GM18517 (cell line): ENCODE measurements around the gene NOVA2.

ENCODE experiments used
- ATAC-seq: cut with Tn5 transposase; IDR thresholded peaks from one replicate; pipeline ENCODE4 v1.9.1; 2021; ENCODE audit warnings: mild to moderate bottlenecking, moderate library complexity; ENCODE audit not compliant: unreplicated experiment

Gene NOVA2

DNA sequence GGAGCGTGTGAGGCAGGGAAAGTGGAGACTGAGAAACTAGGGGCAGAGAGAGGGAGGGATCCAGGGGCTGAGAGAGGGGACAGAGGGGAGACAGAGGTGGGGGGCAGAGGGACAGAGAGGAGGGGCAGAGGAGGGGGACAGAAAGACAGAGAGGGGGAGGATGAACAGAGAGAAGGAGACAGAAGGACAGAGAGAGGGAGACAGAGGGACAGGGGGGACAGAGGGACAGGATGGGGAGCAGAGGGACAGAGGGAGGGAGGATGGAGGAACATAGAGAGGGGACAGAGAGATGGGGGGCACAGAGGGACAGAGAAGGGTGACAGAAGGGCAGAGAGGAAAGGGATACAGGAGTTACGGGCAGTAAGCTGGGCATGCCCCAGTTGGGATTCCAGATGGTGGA is 44.4 kb downstream of the NOVA2 start:
- no peak for ATAC-seq

DNA sequence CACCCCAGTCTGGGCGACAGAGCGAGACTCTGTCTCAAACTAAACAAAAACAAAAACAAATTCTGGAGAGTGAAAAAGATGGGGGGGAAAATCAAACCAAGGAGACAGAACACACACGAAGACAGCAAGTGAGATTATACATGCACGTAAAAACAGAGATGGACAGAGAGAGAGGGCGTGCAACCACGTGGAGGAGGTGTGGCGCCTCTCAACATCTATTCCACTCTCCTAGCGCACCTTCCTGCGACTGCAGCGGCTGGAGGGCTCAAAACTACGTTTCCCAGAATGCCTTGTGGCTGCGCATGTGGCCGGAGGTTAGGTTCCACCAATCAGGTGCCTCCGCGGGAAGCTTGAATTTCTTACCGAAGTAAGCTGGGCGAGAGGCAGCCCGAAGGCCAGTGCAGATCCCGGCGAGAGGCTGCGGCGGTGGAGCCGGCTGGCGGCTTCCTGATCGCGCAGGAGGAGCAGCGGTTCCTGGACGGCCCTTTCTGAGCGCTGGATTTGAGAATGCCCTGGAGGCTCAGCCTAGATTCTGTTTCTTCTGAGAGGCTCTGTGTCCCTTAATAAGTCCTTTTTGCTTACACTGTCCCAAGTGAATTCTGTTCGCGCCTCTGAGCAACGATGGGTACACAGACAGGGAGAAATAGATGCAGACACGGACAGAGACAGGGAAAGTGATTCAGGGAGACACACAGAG is 46.0 kb downstream of the NOVA2 start:
- peak; percentile 69 for ATAC-seq

DNA sequence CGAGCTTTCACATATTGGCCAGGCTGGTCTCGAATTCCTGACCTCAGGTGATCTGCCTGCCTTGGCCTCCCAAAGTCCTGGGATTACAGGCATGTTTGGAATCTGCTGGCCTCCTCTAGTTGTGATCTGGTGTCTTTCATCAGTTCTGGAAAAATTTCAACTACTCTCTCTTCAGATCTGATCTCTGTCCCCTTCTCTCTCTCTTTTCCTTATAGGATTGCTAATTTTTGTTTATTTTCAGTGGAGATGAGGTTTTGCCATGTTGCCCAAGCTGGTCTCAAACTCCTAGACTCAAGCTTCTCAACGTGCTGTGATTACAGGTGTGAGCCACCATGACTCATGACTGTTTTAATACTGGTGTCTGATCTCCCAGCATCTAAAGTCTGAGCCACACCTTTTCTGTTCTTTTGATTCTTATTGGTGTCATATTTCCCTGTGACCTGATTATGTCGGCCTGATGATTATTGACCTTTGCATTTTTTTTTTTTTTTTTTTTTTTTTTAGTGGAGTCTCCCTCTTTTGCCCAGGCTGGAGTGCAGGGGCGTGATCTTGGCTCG is 48.7 kb downstream of the NOVA2 start:
- no peak for ATAC-seq

DNA sequence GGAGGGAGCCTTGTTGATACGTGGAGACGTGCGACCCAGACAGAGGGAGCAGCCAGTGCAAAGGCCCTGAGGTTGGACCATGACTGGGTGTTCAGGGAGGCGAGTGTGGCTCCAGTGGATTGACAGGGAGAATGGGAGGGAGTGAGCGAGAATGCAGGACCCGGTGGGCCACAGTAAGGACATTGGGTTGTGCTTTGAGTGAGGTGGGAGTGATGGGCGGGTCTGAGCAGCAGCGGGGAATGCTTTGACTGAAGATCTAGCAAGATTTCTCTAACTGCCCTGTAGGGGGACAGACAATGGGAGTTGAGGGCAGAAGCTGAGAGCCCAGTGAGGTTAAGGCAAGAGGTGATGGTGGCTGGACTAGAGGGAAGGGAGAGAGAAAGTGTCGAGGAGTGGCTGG is 51.4 kb downstream of the NOVA2 start:
- no peak for ATAC-seq

DNA sequence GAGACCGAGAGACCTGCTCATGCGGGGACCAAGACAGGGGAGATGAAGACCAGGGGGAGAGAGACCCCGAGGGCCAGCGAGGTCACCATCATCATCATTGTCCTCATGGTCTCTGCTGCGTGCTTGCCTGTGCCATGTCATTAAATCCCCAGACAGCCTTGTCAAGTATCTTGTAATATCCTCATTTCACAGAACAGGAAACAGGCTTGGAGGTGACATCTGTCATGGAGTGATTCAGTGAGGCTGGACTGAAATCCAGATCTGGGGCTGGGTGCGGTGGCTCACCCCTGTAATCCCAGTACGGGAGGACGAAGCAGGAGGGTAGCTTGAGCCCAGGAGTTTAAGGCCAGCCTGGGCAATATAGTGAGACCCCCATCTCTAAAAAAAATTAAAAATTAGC is 53.2 kb downstream of the NOVA2 start:
- no peak for ATAC-seq

GRCh38 chr19:45919678-45920077 is 54.0 kb downstream of the NOVA2 start:
- no peak for ATAC-seq

DNA sequence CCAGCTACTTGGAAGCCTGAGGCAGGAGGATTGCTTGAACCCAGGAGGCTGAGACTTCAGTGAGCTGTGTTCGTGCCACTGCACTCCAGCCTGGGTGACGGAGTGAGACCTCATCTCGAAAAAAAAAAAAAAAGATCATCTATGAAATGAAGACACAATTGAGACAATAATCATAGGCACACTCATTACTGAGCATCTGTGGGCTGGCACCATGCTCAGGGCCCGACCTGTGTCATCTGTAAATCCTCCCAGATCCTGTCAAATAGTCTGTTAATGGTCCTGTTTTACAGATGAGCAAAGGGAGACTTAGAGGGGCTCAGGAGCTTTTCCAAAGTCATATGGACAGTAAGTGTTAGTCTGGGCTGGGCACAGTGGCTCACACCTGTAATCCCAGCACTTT is 54.9 kb downstream of the NOVA2 start:
- no peak for ATAC-seq

GRCh38 chr19:45917421-45918091 is 56.1 kb downstream of the NOVA2 start:
- no peak for ATAC-seq

- no peak for ATAC-seq
These were observed 59.5 kb downstream of the NOVA2 start, which contains the start of gene NANOS2 for GRCh38 chr19:45913874-45914830. TSS of gene NANOS2 (minus strand) at chr19:45914778. CDS start at chr19:45914693, 85 bp downstream.

DNA sequence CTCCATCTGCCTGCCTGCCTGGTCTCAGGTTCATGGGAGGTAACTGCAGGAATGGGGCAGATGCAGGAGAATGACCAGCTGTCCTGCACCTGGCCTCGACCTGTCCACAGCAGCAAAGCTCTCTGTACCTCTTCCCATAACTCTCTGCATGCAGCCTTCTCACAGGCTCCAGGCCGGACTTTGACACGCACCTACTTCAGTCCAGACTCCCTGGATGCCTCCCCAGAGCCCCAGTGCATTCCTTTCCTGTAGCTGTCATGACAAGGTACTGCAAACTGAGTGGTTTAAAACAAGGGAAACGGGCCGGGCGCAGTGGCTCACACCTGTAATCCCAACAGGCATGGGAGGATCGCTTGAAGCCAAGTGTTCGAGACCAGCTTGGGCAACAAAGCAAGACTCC is 62.4 kb downstream of the NOVA2 start:
- no peak for ATAC-seq

DNA sequence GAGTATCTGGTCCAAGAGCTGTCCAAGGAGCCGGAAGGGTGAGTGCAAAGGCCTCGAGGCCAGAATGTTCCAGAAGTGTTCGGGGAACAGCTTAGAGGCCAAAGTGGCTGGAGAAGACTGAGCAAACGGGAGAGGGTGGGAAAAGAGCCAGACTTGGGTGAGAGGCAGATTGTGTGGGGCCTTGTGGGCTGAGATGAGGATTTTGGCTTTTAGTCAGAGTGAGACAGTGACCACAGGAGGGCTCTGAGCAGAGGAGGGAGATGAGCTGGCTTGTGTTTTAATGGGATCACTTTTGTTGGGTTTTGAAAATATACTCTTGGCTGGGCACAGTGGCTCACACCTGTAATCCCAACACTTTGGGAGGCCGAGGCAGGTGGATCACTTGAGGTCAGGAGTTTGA is 64.7 kb downstream of the NOVA2 start:
- no peak for ATAC-seq

DNA sequence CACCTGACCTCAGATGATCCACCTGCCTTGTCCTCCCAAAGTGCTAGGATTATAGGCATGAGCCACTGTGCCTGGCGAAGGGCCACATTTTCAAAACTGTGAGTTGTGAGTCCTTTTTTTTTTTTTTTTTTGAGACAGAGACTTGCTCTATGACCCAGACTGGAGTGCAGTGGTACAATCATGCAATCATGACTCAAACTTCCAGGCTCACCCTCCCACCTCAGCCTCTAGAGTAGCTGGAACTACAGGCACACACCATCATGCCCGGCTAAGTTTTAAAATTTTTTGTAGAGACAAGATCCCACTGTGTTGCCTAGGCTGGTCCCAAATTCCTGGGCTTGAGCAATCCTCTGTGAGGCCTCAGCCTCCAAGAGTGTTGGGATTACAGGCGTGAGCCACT is 67.4 kb downstream of the NOVA2 start:
- no peak for ATAC-seq

- no peak for ATAC-seq
These were observed 68.7 kb downstream of the NOVA2 start for GRCh38 chr19:45905011-45905410.

GRCh38 chr19:45902651-45903625 is 70.7 kb downstream of the NOVA2 start:
- peak; percentile 89 for ATAC-seq

GRCh38 chr19:45901912-45902650 is 71.6 kb downstream of the NOVA2 start, which contains the start of gene MYPOP:
TSS of gene MYPOP (minus strand) at chr19:45902613. CDS start at chr19:45901773, 840 bp downstream.
- no peak for ATAC-seq

- ATAC-seq: no peak
These were observed 72.2 kb downstream of the NOVA2 start for GRCh38 chr19:45901432-45901911.

- ATAC-seq: no peak
These were observed 72.8 kb downstream of the NOVA2 start for GRCh38 chr19:45900738-45901431.

DNA sequence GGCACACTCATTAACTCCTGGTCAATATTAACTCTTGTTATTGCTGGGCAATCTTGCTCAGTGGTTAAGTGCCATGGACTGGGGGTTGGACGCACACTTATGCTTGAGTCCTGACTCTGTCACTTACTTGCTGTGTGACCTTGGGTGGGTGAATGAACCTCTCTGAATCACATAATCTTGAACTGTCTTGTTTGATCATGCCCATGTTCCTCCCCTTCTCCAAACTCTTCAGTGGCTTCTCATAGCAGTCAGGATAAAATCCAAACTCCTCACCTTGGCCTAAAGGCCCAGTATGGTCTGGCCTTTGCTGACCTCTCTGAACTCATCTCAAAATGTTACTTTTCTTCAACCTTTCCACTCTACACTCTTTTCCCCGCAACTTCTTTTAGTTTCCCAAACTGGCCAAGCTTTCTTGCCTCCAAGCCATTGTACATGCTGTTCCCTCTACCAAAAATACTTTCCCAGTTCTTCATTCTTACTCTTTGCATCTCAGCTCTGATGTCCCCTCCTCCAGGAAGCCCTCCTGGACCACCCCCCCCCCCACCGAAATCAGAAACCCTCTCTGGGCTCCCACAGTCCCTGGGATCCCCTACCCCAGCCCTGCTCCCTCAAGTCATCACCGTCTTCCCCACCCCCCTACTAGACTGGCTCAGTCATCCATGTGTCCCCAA is 73.6 kb downstream of the NOVA2 start:
- no peak for ATAC-seq
